Epidermal melanocyte (primary cell): Measurements from ENCODE around the gene IL17D.
"Not testable (repeated sequence)": the region's sequence is repeated elsewhere in the genome, so short reads cannot be mapped to it uniquely, and the experiment has no call there.

Source experiments
- DNase-seq: peaks from one replicate; pipeline ENCODE4 v3.0.0; 2011; ENCODE audit warnings: low spot score; ENCODE audit not compliant: insufficient read length

The IL17D gene

GRCh38 chr13:20702915-20703779, at the start of gene IL17D:
IL17D (plus strand) TSS chr13:20703699; CDS start chr13:20704002, 303 bp downstream.
- DNase-seq: no peak

- no peak for DNase-seq
Observed at GRCh38 chr13:20654156-20654555, 49.3 kb upstream of the IL17D start.

GRCh38 chr13:20658451-20659040, 45.0 kb upstream of the IL17D start:
- DNase-seq: no peak

- no peak for DNase-seq
Observed at GRCh38 chr13:20664351-20664750, 39.1 kb upstream of the IL17D start.

- no peak for DNase-seq
Observed at GRCh38 chr13:20666948-20667347, 36.6 kb upstream of the IL17D start.

GRCh38 chr13:20667857-20668437, 35.6 kb upstream of the IL17D start:
- DNase-seq: no peak

GRCh38 chr13:20669162-20669561, 34.3 kb upstream of the IL17D start:
- no peak for DNase-seq

GRCh38 chr13:20671789-20672188, 31.7 kb upstream of the IL17D start:
- DNase-seq: no peak

GRCh38 chr13:20672772-20673171, 30.7 kb upstream of the IL17D start:
- no peak for DNase-seq

GRCh38 chr13:20673715-20674114, 29.8 kb upstream of the IL17D start:
- no peak for DNase-seq

- no peak for DNase-seq
Observed at GRCh38 chr13:20676213-20676612, 27.3 kb upstream of the IL17D start.

- DNase-seq: not testable (repeated sequence)
Observed at GRCh38 chr13:20678606-20679005, 24.9 kb upstream of the IL17D start.

GRCh38 chr13:20679879-20680278, 23.6 kb upstream of the IL17D start:
- DNase-seq: no peak

- no peak for DNase-seq
Observed at GRCh38 chr13:20680416-20681080, 23.0 kb upstream of the IL17D start.

GRCh38 chr13:20681481-20681880, 22.0 kb upstream of the IL17D start:
- DNase-seq: not testable (repeated sequence)

- DNase-seq: no peak
Observed at GRCh38 chr13:20682061-20682460, 21.4 kb upstream of the IL17D start.

GRCh38 chr13:20684041-20684440, 19.5 kb upstream of the IL17D start:
- no peak for DNase-seq

GRCh38 chr13:20684546-20684945, 19.0 kb upstream of the IL17D start:
- no peak for DNase-seq

GRCh38 chr13:20685092-20685491, 18.4 kb upstream of the IL17D start:
- DNase-seq: no peak

- no peak for DNase-seq
Observed at GRCh38 chr13:20686167-20686566, 17.3 kb upstream of the IL17D start.

- no peak for DNase-seq
Observed at GRCh38 chr13:20686863-20687579, 16.5 kb upstream of the IL17D start.
